22Rv1 (cell line): ENCODE data around the gene PRMT6.

ENCODE experiments used
- H3K27ac ChIP-seq: fragments of 450-650 bp; 2 replicates; pipeline ENCODE4 v1.5.1; 2017
- CTCF ChIP-seq: fragments of 450-650 bp; IDR thresholded peaks from 2 replicates; pipeline ENCODE4 v1.5.1; 2017; ENCODE audit warnings: mild to moderate bottlenecking
- ZFX ChIP-seq: fragments of 450-650 bp; IDR thresholded peaks from 2 replicates; pipeline ENCODE4 v1.6.1; 2017; ENCODE audit warnings: antibody characterized with exemption, borderline replicate concordance

PRMT6 gene

DNA sequence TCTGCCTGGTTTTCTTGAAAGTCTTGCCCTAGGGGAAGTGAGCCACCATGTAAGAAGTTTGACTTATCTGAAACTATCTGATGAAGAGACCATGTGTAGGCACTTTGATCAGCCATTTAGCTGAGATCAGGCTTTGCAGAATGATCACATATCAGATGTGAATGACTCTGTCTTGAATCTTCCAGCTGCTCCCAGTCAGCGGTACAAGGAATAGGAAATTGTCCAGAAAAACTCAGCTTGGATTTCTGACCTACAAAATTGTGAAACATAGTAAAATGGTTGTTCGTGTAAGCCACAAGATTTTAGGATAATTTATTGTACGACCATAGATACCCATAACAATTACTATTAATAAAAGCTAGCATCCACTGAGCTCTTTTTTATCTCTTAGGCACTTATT lies 42.5 kb downstream of the PRMT6 start:
- H3K27ac ChIP-seq: no peak overlapping the region
- no peak for TF ChIP-seq CTCF
- TF ChIP-seq ZFX: no peak

- no peak overlapping the region for H3K27ac ChIP-seq
- no peak for TF ChIP-seq CTCF
- TF ChIP-seq ZFX: no peak
Measured at GRCh38 chr1:107100331-107100984, 44.0 kb downstream of the PRMT6 start.

GRCh38 chr1:107105914-107106313 lies 49.4 kb downstream of the PRMT6 start:
- no peak overlapping the region for H3K27ac ChIP-seq
- TF ChIP-seq ZFX: no peak
- TF ChIP-seq CTCF: no peak
